Measurements from ENCODE around the gene TXNRD2. TPM values are rescaled to one million over a fixed set of nuclear protein-coding genes. Genes with fewer than 3 reads are reported as not detected.

Gene TXNRD2
- polyA plus RNA-seq, 1 donor from 2014 or later: 4.1 TPM

DNA sequence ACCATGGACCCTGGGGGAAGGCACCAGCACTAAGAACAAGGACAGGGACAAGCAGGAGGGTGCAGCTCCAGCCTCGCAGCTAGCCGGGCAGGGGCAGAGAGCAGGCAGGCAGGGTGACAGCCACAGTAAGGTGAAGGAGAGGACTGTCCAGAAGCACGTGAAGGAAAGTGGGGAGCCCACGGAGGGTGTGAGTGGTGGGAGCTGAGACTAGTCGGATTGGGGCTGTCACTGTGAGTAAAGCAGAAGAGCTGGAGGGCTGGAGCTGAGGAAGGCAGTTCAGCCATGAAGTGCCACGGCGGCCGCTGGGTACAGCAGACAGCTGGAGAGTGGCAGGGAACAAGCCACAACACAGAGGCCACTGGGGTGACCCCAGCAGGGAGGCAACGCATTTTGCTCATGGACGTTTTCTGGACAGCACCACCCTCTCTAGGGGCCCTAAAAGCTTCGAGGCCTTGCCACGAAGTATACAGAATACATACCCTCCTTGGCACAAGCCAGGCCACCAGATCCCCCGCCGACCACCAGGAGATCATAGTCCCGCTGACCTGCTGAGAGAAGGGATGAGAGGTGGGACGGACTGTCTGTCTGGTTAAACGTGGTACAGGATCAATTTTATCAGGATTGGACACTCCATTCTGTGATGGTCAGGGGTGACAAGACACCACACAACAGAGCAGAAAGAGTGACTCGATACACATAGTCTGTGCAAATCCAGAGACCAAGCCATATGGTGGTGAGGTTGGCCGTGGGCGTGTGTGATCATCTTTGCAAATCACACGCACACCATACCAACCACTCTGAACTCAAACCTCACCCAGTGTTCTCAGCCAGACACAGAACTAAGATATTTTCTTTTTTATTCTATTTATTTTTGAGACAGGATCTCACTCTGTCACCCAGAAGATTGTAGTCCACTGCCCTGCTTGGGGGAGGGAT lies 10.8 kb downstream of the TXNRD2 start:
- Histone ChIP-seq H4K20me1 (ENCODE audit: insufficient read depth) (no peaks in the 10 kb centered on the region), H3K4me3 (ENCODE audit: low read length) (no peak overlapping the region), H3K9me3 (ENCODE audit: low read length) (no peaks in the 10 kb centered on the region), H3K9ac (ENCODE audit: low read length) (no peak overlapping the region), H2AFZ (ENCODE audit: low read depth, low read length) (no peak overlapping the region), H3K36me3 (ENCODE audit: insufficient read depth, low read length) (no peaks in the 10 kb centered on the region), H3K27me3 (ENCODE audit: insufficient read depth, low read depth, low read length) (no peaks in the 10 kb centered on the region), H3K9me2 (ENCODE audit: insufficient read depth, low read length) (no peaks in the 10 kb centered on the region), H3K79me2 (replicated peaks; ENCODE audit: insufficient read depth, low read length) (no peaks in the 10 kb centered on the region), H3K4me2 (ENCODE audit: low read length) (no peak overlapping the region), H3K27ac (ENCODE audit: low read length) (no peak overlapping the region), H3F3A (ENCODE audit: insufficient read depth, low read length, poor library complexity, severe bottlenecking) (no peaks in the 10 kb centered on the region)
- TF ChIP-seq RAD21 (conservative IDR thresholded peaks at IDR 0.05) (no peak), REST (IDR thresholded peaks at IDR 0.05; ENCODE audit: borderline replicate concordance) (no peak), EZH2 (IDR thresholded peaks at IDR 0.05; ENCODE audit: borderline replicate concordance, insufficient read depth, low read length, poor library complexity, severe bottlenecking) (no peak), TAF1 (IDR thresholded peaks at IDR 0.05; ENCODE audit: low read depth) (no peak), EP300 (conservative IDR thresholded peaks at IDR 0.05; ENCODE audit: poor library complexity, severe bottlenecking) (no peak), POLR2AphosphoS5 (IDR thresholded peaks at IDR 0.05) (no peak)

DNA sequence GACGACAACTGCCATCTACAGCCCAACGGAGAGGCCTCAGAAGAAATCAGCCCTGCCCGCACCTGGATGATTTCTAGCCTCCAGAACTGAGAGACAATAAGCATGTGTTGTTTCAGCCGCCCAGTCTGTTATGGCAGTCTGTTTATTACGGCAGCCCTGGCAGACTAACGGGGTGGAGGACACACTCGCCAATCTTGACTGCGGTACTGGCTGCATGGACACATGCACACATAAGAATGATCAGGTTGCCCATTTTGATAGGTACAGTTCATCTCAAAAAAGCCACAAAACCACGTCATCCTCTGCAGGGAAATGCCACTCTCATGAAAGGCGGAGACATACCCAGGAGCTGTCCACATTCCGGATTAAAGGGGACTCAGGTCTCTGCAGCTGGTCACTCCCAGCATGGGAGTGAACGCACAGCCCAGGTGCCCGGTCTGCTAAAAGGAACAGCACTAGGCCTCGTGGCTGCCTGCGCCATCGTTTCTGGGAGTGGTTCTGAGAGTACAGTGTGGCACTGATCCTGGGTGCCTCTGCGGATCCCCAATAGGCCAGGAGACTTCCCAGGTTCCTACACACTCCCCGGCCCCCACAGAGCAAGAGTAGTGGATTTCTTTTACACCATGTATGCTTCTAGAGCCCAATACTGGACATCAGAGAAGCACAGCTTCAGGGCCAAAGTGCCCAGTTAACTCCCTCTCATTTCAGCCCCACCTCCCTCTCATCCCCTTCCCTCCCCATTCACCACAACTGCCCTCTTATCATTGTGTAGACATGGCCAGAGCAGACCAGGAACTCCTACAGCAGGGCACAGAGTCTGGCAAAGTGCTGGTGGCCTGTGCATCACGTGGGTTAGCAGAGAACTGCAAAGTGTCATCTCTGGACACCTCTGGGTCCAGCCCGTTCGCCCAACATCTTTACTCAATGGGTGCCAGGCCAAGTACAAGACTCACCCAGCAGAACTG lies 11.8 kb downstream of the TXNRD2 start:
- H3K27me3 ChIP-seq (ENCODE audit: insufficient read depth, low read depth, low read length): no peaks in the 10 kb centered on the region
- H3K4me3 ChIP-seq (ENCODE audit: low read length): no peak overlapping the region
- TF ChIP-seq EP300 (conservative IDR thresholded peaks at IDR 0.05; ENCODE audit: poor library complexity, severe bottlenecking) (no peak), POLR2AphosphoS5 (IDR thresholded peaks at IDR 0.05) (no peak), RAD21 (conservative IDR thresholded peaks at IDR 0.05) (no peak), SMC3 (conservative IDR thresholded peaks at IDR 0.05; ENCODE audit: poor library complexity) (no peak), TAF1 (IDR thresholded peaks at IDR 0.05; ENCODE audit: low read depth) (no peak), EZH2 (IDR thresholded peaks at IDR 0.05; ENCODE audit: borderline replicate concordance, insufficient read depth, low read length, poor library complexity, severe bottlenecking) (no peak), MXI1 (conservative IDR thresholded peaks at IDR 0.05; ENCODE audit: poor library complexity, severe bottlenecking) (no peak), REST (IDR thresholded peaks at IDR 0.05; ENCODE audit: borderline replicate concordance) (no peak)
- TF ChIP-seq, protein P1, sequence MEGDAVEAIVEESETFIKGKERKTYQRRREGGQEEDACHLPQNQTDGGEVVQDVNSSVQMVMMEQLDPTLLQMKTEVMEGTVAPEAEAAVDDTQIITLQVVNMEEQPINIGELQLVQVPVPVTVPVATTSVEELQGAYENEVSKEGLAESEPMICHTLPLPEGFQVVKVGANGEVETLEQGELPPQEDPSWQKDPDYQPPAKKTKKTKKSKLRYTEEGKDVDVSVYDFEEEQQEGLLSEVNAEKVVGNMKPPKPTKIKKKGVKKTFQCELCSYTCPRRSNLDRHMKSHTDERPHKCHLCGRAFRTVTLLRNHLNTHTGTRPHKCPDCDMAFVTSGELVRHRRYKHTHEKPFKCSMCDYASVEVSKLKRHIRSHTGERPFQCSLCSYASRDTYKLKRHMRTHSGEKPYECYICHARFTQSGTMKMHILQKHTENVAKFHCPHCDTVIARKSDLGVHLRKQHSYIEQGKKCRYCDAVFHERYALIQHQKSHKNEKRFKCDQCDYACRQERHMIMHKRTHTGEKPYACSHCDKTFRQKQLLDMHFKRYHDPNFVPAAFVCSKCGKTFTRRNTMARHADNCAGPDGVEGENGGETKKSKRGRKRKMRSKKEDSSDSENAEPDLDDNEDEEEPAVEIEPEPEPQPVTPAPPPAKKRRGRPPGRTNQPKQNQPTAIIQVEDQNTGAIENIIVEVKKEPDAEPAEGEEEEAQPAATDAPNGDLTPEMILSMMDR (IDR thresholded peaks at IDR 0.05; ENCODE audit: poor library complexity, severe bottlenecking): no peak
- no peaks in the 10 kb centered on the region for H3K36me3 ChIP-seq (ENCODE audit: insufficient read depth, low read length)
- H3K9me3 ChIP-seq (ENCODE audit: low read length): no peaks in the 10 kb centered on the region
- no peak overlapping the region for H3K4me2 ChIP-seq (ENCODE audit: low read length)
- no peak overlapping the region for H3K27ac ChIP-seq (ENCODE audit: low read length)
- H3K9me2 ChIP-seq (ENCODE audit: insufficient read depth, low read length): no peaks in the 10 kb centered on the region
- H3F3A ChIP-seq (ENCODE audit: insufficient read depth, low read length, poor library complexity, severe bottlenecking): no peaks in the 10 kb centered on the region
- no peaks in the 10 kb centered on the region for H4K20me1 ChIP-seq (ENCODE audit: insufficient read depth)
- no peak overlapping the region for H3K9ac ChIP-seq (ENCODE audit: low read length)
- H2AFZ ChIP-seq (ENCODE audit: low read depth, low read length): no peak overlapping the region
- no peaks in the 10 kb centered on the region for H3K79me2 ChIP-seq (replicated peaks; ENCODE audit: insufficient read depth, low read length)
